GM12892 (cell line): ENCODE results near the gene SPCS2.

Experiments used
- POLR2A ChIP-seq: IDR thresholded peaks from 2 replicates; pipeline ENCODE4 v1.6.1; 2011; ENCODE audit warnings: low read depth, low read length, control low read depth
- TAF1 ChIP-seq: IDR thresholded peaks from 2 replicates; pipeline ENCODE4 v1.6.1; 2011; ENCODE audit warnings: low read depth, mild to moderate bottlenecking, control low read depth, low read length, borderline replicate concordance

GRCh38 chr11:75025561-75025960, 76.5 kb downstream of the SPCS2 start:
- TF ChIP-seq TAF1 (no peak), POLR2A (no peak)
